Type B pancreatic cell (in vitro differentiated cells): ENCODE results near the gene NRCAM. TPM values are rescaled to one million over a fixed set of nuclear protein-coding genes. Genes with fewer than 3 reads are reported as not detected.

ENCODE experiments used
- DNase-seq: peaks from one replicate; pipeline ENCODE4 v3.0.0; 2021; ENCODE audit warnings: mixed read lengths; ENCODE audit not compliant: unreplicated experiment; ENCODE audit errors: extremely low spot score
- H3K27ac Mint-ChIP-seq: 2 replicates; pipeline ENCODE4 v1.8.0; 2021; ENCODE audit warnings: mild to moderate bottlenecking, mixed read lengths
- H3K27me3 Mint-ChIP-seq: 2 replicates; pipeline ENCODE4 v1.8.0; 2021; ENCODE audit warnings: mixed read lengths
- H3K36me3 Mint-ChIP-seq: 2 replicates; pipeline ENCODE4 v1.8.0; 2021; ENCODE audit warnings: mixed read lengths
- H3K4me1 Mint-ChIP-seq: one replicate; pipeline ENCODE4 v1.8.0; 2021; ENCODE audit warnings: mixed read lengths; ENCODE audit not compliant: unreplicated experiment
- H3K4me3 Mint-ChIP-seq: 2 replicates; pipeline ENCODE4 v1.8.0; 2021; ENCODE audit warnings: mild to moderate bottlenecking, mixed read lengths
- H3K9me3 Mint-ChIP-seq: 2 replicates; pipeline ENCODE4 v1.8.0; 2021; ENCODE audit warnings: mixed read lengths
- total RNA-seq: library from RNA; stranded (reverse); gene quantifications from 2 replicates; pipeline ENCODE4 v1.2.1, GENCODE V29; 2021; ENCODE audit warnings: low replicate concordance
- TF ChIP-seq, protein P1 (sequence below): fragments of 200-600 bp; sonication (generic); conservative IDR thresholded peaks from 2 replicates; pipeline ENCODE4 v1.5.0; 2021; ENCODE audit warnings: antibody characterized with exemption, mild to moderate bottlenecking

NRCAM gene
- total RNA-seq, 1 donor from 2014 or later = 41.0 TPM

DNA sequence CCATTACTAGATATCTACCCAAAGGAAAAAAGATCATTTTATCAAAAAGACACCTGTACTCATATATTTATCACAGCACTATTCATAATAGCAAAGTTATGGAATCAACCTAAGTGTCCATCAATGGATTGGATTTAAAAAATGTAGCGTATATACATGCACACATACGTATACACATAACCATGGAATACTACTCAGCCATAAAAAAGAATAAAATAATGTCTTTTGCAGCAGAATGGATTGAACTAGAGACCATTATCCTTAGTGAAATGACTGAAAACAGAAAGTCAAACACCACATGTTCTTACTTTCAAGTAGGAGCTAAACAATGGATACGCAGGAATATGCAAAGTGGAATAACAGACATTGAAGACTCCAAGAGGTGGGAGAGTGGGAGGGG lies 168.4 kb downstream of the NRCAM start:
- DNase-seq = no peak
- no peaks in the 10 kb centered on the region for H3K36me3 Mint-ChIP-seq
- H3K4me3 Mint-ChIP-seq = no peak overlapping the region
- H3K27ac Mint-ChIP-seq = no peak overlapping the region
- peaks cover 21% of the 10 kb centered on the region for H3K4me1 Mint-ChIP-seq
- H3K27me3 Mint-ChIP-seq = no peaks in the 10 kb centered on the region
- TF ChIP-seq, protein P1, sequence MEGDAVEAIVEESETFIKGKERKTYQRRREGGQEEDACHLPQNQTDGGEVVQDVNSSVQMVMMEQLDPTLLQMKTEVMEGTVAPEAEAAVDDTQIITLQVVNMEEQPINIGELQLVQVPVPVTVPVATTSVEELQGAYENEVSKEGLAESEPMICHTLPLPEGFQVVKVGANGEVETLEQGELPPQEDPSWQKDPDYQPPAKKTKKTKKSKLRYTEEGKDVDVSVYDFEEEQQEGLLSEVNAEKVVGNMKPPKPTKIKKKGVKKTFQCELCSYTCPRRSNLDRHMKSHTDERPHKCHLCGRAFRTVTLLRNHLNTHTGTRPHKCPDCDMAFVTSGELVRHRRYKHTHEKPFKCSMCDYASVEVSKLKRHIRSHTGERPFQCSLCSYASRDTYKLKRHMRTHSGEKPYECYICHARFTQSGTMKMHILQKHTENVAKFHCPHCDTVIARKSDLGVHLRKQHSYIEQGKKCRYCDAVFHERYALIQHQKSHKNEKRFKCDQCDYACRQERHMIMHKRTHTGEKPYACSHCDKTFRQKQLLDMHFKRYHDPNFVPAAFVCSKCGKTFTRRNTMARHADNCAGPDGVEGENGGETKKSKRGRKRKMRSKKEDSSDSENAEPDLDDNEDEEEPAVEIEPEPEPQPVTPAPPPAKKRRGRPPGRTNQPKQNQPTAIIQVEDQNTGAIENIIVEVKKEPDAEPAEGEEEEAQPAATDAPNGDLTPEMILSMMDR = no peak
- no peaks in the 10 kb centered on the region for H3K9me3 Mint-ChIP-seq

DNA sequence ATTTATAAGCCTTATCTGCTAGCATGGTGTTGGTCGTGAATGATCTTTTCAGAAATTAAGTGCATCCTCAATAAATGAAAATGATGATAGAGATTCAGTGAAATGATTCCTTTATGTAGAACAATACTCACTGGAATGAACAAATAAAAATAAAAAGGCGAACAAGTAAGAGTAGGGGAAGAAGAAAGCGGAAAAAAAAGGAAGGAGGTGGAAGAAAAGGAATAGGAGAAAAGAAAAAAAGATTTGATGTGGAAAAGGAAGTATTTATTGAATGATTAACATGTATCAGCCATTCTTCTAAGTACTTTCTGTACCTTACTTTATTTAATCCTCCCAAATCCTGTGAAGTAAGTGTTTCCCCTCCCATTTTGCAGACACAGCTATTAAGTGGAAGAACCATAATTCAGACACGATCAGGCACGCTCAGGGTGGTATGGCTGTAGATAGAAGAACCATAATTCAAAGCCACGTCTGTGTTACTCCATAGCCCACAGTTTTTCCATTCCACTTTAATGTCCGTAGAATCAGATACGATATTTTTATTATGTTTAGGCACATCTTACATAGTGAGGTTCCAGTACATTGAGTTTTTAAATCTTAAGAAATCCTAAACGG lies 169.8 kb downstream of the NRCAM start:
- TF ChIP-seq, protein P1 = no peak
- H3K4me3 Mint-ChIP-seq = no peak overlapping the region
- H3K27ac Mint-ChIP-seq = no peak overlapping the region
- no peaks in the 10 kb centered on the region for H3K27me3 Mint-ChIP-seq
- H3K9me3 Mint-ChIP-seq = no peaks in the 10 kb centered on the region
- no peak for DNase-seq
- peaks cover 17% of the 10 kb centered on the region for H3K4me1 Mint-ChIP-seq
- no peaks in the 10 kb centered on the region for H3K36me3 Mint-ChIP-seq

DNA sequence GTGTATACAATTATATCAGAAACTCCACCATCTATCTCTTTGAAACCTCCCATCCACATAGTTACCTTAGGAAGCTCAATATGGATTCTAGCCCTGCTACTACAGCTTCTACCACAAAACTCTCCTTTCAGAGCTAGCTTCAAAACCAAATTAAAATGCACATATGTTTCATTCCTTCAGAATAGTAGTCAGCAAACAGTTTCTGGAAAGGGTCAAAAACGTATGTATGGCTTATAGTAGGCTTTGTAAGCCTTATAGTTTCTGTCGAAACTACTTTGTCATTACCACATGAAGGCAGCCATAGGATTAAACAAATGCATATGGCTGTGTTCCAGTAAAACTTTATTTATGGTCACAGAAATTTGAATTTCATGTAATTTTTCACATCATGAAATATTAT lies 170.5 kb downstream of the NRCAM start:
- DNase-seq = no peak
- no peaks in the 10 kb centered on the region for H3K9me3 Mint-ChIP-seq
- TF ChIP-seq, protein P1 = no peak
- peaks cover 11% of the 10 kb centered on the region for H3K4me1 Mint-ChIP-seq
- H3K4me3 Mint-ChIP-seq = no peak overlapping the region
- no peaks in the 10 kb centered on the region for H3K27me3 Mint-ChIP-seq
- no peak overlapping the region for H3K27ac Mint-ChIP-seq
- H3K36me3 Mint-ChIP-seq = no peaks in the 10 kb centered on the region

- no peaks in the 10 kb centered on the region for H3K36me3 Mint-ChIP-seq
- no peaks in the 10 kb centered on the region for H3K27me3 Mint-ChIP-seq
- TF ChIP-seq, protein P1 = no peak
- no peak for DNase-seq
- peaks cover 9% of the 10 kb centered on the region for H3K4me1 Mint-ChIP-seq
- no peak overlapping the region for H3K4me3 Mint-ChIP-seq
- no peaks in the 10 kb centered on the region for H3K9me3 Mint-ChIP-seq
- H3K27ac Mint-ChIP-seq = no peak overlapping the region
These were observed 171.2 kb downstream of the NRCAM start for GRCh38 chr7:108285003-108285368.

DNA sequence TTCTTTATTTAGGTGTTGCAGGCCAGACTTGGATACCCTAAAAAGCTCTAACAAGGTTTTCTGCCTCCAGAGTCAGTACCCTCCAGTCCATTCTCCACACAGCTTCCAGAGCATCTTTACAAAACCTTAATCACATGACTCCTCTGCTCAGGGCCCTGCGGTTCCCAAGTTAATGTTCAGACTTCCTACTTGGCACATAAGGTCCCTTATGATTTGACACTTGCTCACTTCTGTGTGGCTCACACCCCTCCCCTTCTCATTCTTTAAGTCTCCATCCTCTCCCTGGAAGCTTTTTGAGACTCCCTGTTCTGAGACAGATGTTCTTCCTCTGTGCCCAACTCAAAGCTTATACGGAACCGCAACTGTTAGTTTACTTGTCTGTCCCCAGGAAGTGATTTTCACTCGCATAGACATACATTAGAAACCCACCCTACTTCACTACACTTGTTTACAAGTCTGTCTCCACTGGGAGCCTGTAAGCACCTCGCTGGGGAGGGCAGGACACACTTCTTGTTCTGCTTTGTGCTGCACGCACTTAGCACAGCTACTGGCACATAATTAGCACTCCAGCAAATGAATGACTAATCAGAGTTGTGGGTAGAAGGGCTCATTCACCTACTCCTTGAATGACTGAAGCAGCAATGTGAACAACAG lies 171.8 kb downstream of the NRCAM start:
- Mint-ChIP-seq H3K36me3 (no peaks in the 10 kb centered on the region), H3K9me3 (no peaks in the 10 kb centered on the region), H3K4me3 (no peak overlapping the region), H3K27ac (no peak overlapping the region), H3K27me3 (no peaks in the 10 kb centered on the region), H3K4me1 (peaks cover 9% of the 10 kb centered on the region)
- TF ChIP-seq, protein P1 = no peak
- no peak for DNase-seq
